ENCODE results near the gene ABTB2.

GRCh38 chr11:34273099-34273498 lies 84.7 kb downstream of the ABTB2 start:
- TF ChIP-seq TAF1 (IDR thresholded peaks at IDR 0.05; ENCODE audit: borderline replicate concordance, low read depth, low read length) (no peak), POLR2AphosphoS5 (IDR thresholded peaks at IDR 0.05; ENCODE audit: low read length) (no peak), CHD2 (IDR thresholded peaks at IDR 0.05; ENCODE audit: borderline replicate concordance, low read depth, low read length) (no peak), SIN3A (IDR thresholded peaks at IDR 0.05; ENCODE audit: low read depth, low read length) (no peak), CEBPB (IDR thresholded peaks at IDR 0.05; ENCODE audit: borderline replicate concordance in 1 of 2, low read depth in 2 of 2, low read length in 2 of 2) (no peak), ESRRA (IDR thresholded peaks at IDR 0.05; ENCODE audit: low read length) (no peak), DPF2 (IDR thresholded peaks at IDR 0.05) (no peak)
